Neural progenitor cell (in vitro differentiated cells): ENCODE data around the gene MGLL.

Source experiments
- CTCF ChIP-seq: fragments of 200-600 bp; sonication (generic); IDR thresholded peaks from 2 replicates; pipeline ENCODE4 v1.5.1; 2017; ENCODE audit warnings: antibody characterized with exemption, mild to moderate bottlenecking
- EZH2 ChIP-seq: fragments of 200-600 bp; sonication (generic); IDR thresholded peaks from 2 replicates; pipeline ENCODE4 v1.6.1; 2017; ENCODE audit warnings: antibody characterized with exemption, mild to moderate bottlenecking, moderate library complexity

DNA sequence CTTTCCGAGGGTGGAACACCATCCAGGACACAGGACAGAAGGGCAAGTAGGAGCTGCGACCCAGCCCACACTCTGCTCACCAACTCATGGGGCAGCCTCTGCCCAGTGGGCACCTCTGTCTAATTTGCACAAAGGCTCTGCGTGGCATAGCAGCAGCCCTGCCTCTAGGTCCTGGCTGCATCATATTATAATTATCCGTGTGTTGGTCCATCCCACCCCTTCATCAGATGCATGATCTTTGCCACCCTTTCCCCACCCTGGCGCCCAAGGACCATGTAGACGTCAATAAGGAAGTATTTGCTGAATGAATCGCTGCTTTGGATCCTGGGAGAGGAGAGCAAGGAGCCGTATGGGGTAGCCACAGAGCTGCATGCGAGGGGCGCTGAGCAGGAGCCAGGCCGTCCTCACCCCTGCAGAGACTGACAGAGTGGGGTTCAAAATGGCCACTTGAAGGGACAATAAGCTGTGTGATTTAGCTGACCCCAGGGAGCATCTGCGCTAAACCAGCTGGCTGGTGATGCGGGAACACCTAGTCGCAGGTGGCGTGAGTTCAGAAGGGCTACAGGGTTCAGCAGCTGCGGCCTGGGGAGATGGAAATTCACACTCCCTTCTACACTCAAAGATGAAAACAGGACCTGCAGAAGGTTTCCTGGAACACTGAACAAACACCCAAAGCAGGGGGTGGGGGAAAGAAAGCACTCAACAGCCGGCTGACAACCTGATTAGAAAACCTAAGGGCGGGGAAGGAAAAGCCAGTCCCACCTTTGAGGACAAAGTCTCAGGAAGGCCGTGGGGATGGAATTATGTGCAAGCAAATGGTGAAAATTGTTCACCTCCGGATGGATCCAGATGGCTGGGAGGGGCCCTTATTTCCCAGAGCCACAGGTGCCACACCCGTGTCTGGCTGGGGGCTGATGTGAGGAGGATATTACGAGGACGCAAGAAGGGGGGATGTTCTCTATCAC, 6.4 kb downstream of the MGLL start:
- TF ChIP-seq CTCF (no peak), EZH2 (no peak)
